Parathyroid adenoma (tissue), 2 donors: ENCODE data around the gene KCNK6.

Experiments used
- H2AFZ ChIP-seq: fragments of 300-600 bp; sonication (generic); one replicate; pipeline ENCODE4 v1.7.0; 2017; ENCODE audit warnings: antibody characterized with exemption, mild to moderate bottlenecking
- H3K27ac ChIP-seq: fragments of 300-600 bp; sonication (generic); one replicate; pipeline ENCODE4 v1.7.0; 2017
- H3K27me3 ChIP-seq: fragments of 300-600 bp; sonication (generic); one replicate; pipeline ENCODE4 v1.7.0; 2017; ENCODE audit warnings: low read length; ENCODE audit not compliant: control insufficient read depth, insufficient read depth
- H3K36me3 ChIP-seq: fragments of 300-600 bp; sonication (generic); one replicate; pipeline ENCODE4 v1.7.0; 2017; ENCODE audit warnings: low read length; ENCODE audit not compliant: control insufficient read depth, insufficient read depth
- H3K4me1 ChIP-seq: fragments of 300-600 bp; sonication (generic); one replicate; pipeline ENCODE4 v1.7.0; 2017; ENCODE audit warnings: control low read depth
- H3K4me2 ChIP-seq: fragments of 300-600 bp; sonication (generic); one replicate; pipeline ENCODE4 v1.7.0; 2017; ENCODE audit warnings: low read length
- H3K4me3 ChIP-seq: fragments of 300-600 bp; sonication (generic); one replicate; pipeline ENCODE4 v1.7.0; 2017; ENCODE audit warnings: low read depth, low read length
- H3K79me2 ChIP-seq: fragments of 300-600 bp; sonication (generic); one replicate; pipeline ENCODE4 v1.7.0; 2017; ENCODE audit warnings: control low read depth
- H3K9ac ChIP-seq: fragments of 300-600 bp; sonication (generic); one replicate; pipeline ENCODE4 v1.7.0; 2017; ENCODE audit warnings: mild to moderate bottlenecking
- H3K9me3 ChIP-seq: fragments of 300-600 bp; sonication (generic); one replicate; pipeline ENCODE4 v1.7.0; 2017; ENCODE audit warnings: low read length; ENCODE audit not compliant: control insufficient read depth
- TF ChIP-seq, protein P1 (sequence below): fragments of 300-600 bp; sonication (generic); IDR thresholded peaks from one replicate; pipeline ENCODE4 v1.7.0; 2017; ENCODE audit warnings: antibody characterized with exemption, mild to moderate bottlenecking
- donor health status: primary hyperparathyroidism.

KCNK6 gene

DNA sequence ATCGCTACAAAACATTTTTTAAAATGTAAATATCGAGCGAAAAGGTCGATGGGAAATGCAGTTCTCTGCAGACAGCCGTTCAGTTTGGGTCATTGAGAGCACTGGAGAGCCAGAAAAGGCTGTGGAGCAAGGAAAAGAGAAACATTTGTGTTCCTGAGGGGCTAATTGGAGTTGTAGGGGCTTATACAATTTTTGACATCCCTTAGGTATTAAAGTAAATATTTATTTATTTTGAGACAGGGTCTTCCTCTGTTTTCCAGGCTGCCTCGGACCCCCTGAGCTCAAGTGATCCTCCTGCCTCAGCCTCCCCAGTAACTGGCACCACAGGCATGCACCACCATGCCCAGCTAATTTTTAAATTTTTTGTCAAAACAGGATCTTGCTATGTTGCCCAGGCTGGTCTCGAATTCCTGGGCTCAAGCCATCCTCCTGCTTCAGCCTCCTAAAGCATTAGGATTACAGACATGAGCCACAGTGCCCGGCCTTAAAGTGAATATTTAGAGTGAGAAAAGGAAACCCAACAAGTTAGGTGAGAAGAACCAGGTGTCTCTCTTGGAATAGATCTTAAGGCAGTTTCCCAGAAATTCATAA, 3.1 kb upstream of the KCNK6 start:
- Histone ChIP-seq H2AFZ (peak overlapping the region; percentile 98), H3K4me2 (peak overlapping the region; percentile 72), H3K27me3 (no peaks in the 10 kb centered on the region), H3K79me2 (no peaks in the 10 kb centered on the region), H3K9ac (no peak overlapping the region), H3K9me3 (no peaks in the 10 kb centered on the region), H3K27ac (peak overlapping the region; percentile 79), H3K4me1 (no peaks in the 10 kb centered on the region), H3K4me3 (peak overlapping the region; percentile 58), H3K36me3 (no peaks in the 10 kb centered on the region)
- TF ChIP-seq, protein P1, sequence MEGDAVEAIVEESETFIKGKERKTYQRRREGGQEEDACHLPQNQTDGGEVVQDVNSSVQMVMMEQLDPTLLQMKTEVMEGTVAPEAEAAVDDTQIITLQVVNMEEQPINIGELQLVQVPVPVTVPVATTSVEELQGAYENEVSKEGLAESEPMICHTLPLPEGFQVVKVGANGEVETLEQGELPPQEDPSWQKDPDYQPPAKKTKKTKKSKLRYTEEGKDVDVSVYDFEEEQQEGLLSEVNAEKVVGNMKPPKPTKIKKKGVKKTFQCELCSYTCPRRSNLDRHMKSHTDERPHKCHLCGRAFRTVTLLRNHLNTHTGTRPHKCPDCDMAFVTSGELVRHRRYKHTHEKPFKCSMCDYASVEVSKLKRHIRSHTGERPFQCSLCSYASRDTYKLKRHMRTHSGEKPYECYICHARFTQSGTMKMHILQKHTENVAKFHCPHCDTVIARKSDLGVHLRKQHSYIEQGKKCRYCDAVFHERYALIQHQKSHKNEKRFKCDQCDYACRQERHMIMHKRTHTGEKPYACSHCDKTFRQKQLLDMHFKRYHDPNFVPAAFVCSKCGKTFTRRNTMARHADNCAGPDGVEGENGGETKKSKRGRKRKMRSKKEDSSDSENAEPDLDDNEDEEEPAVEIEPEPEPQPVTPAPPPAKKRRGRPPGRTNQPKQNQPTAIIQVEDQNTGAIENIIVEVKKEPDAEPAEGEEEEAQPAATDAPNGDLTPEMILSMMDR = no peak

DNA sequence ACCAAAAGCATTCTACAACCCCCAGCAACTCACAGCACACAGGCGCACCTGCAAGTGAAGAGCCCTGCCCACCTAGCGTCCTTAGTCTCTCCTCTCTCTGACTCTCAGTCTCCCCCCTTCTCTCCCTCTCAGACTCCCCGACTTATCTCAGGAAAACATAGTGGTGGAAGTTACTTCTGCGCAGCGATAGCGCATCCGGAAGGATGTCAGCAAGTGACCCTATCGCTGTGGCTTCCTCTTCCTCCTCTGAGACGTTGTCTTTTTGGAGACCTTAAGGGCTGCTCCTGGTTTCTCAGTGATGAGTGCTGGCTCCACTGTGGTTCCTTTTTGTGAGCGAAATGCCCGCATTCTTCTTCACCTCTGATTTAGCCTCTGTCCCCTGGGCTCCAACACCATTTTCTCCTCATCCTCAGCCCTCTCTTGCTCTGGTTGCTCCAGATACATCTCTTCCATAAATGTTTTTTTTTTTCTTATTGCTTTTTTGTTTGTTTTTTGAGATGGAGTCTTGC, 2.5 kb upstream of the KCNK6 start:
- Histone ChIP-seq H3K4me3 (peak overlapping the region; percentile 58), H3K4me2 (no peak overlapping the region), H3K27ac (no peak overlapping the region), H3K4me1 (no peaks in the 10 kb centered on the region), H3K36me3 (no peaks in the 10 kb centered on the region), H3K9ac (no peak overlapping the region), H3K79me2 (no peaks in the 10 kb centered on the region), H3K27me3 (no peaks in the 10 kb centered on the region), H2AFZ (peak overlapping the region; percentile 23), H3K9me3 (no peaks in the 10 kb centered on the region)
- TF ChIP-seq, protein P1 = no peak

DNA sequence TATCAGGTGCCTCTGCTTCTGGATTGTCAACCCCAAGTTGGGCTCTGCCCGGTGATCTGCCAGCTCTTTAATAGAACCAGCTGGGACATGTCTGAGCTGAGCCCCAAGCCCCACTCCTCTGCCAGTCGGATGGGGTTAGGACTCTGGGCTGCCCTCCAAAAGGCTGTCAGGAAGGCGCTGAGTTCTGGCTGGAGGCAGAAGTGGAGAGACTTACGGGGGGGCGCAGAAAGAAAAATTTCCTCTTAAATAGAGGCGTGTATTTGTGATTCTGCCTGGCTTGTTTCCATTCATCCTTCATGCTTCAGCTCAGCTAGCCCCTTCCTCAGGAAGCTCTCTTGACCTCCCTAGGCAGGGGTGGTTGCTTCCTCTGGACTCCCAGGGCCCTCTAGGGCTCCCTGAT, 985 bp upstream of the KCNK6 start:
- Histone ChIP-seq H3K27me3 (no peaks in the 10 kb centered on the region), H3K4me1 (no peaks in the 10 kb centered on the region), H3K4me2 (no peak overlapping the region), H3K79me2 (no peaks in the 10 kb centered on the region), H2AFZ (no peak overlapping the region), H3K27ac (no peak overlapping the region), H3K9me3 (no peaks in the 10 kb centered on the region), H3K4me3 (no peak overlapping the region), H3K36me3 (no peaks in the 10 kb centered on the region), H3K9ac (no peak overlapping the region)
- TF ChIP-seq, protein P1 = no peak

DNA sequence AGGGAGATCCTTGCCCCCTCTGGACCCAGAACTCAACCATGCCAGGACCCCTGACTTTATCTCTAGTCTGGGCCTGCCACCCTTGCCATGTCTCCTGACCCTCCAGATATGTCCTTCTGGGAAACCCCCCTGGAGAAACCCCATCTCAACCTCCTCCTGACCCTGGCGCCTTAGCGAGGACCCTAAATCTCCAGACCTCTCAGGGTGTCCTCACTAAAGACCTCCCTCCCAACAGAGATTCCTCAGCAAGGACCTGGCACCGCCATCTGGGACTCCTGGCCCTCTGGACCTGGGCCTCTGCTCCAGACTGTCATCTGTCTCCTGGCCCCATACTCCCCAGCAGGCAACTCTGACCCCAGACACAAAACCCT, 1.3 kb downstream of the KCNK6 start:
- Histone ChIP-seq H3K36me3 (no peaks in the 10 kb centered on the region), H3K4me1 (no peaks in the 10 kb centered on the region), H3K27ac (no peak overlapping the region), H2AFZ (no peak overlapping the region), H3K4me3 (no peak overlapping the region), H3K9ac (no peak overlapping the region), H3K27me3 (no peaks in the 10 kb centered on the region), H3K4me2 (no peak overlapping the region), H3K79me2 (no peaks in the 10 kb centered on the region), H3K9me3 (no peaks in the 10 kb centered on the region)
- TF ChIP-seq, protein P1 = no peak

DNA sequence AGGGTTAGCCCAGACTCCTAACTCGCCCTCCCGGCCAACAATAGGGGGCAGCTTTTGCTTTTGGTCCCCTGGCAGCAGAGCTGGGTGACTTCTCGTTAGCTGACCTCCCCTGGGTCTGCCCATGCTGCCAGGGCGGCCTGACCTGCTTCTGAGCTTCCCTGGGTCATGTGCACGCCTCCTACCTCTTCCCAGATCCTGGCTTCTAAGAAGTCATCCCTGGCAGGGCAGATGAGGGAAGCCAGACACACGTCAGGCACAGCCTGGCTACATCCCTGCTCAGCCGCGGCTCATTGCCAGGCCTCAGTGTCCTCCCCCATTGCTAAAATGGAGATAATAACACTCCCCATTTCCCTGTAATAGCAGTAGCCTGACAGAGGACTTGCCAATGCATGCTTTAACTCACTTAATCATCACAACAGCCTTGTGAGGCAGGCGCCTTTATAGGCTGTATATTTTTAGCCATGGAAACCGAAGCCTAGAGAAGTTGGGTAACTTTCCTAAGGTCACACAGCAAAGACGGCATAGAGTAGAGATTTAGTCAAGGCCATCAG, 2.1 kb downstream of the KCNK6 start:
- Histone ChIP-seq H3K9me3 (no peaks in the 10 kb centered on the region), H3K4me3 (no peak overlapping the region), H3K79me2 (no peaks in the 10 kb centered on the region), H3K4me1 (no peaks in the 10 kb centered on the region), H3K36me3 (no peaks in the 10 kb centered on the region), H3K27me3 (no peaks in the 10 kb centered on the region), H3K9ac (no peak overlapping the region), H3K4me2 (no peak overlapping the region), H3K27ac (no peak overlapping the region), H2AFZ (no peak overlapping the region)
- TF ChIP-seq, protein P1 = no peak
